GM23338 (cell line): ENCODE results near the gene AURKAIP1. TPM values are rescaled to one million over a fixed set of nuclear protein-coding genes. Genes with fewer than 3 reads are reported as not detected.

Experiments used
- ATAC-seq: fragments of 200-7000 bp; cut with Tn5 transposase; 3 replicates; pipeline ENCODE4 v1.9.1; 2020
- DNase-seq: peaks from one replicate; pipeline ENCODE4 v3.0.0-alpha.2; 2015; ENCODE audit warnings: low spot score
- H2AFZ ChIP-seq: fragments of 200-600 bp; sonication (generic); 2 replicates; pipeline ENCODE4 v1.8.0; 2016; ENCODE audit warnings: antibody characterized with exemption, mild to moderate bottlenecking, moderate library complexity
- H3F3A ChIP-seq: fragments of 200-600 bp; sonication (generic); replicated peaks from 2 replicates; pipeline ENCODE4 v1.8.0; 2017; ENCODE audit warnings: antibody characterized with exemption, mixed run types, low read depth
- H3K27ac ChIP-seq: fragments of 200-600 bp; sonication (generic); 2 replicates; pipeline ENCODE4 v1.6.1; 2016; ENCODE audit warnings: low read depth
- H3K27me3 ChIP-seq: fragments of 200-600 bp; sonication (generic); 2 replicates; pipeline ENCODE4 v1.8.0; 2016; ENCODE audit warnings: mild to moderate bottlenecking, mixed run types, moderate library complexity; ENCODE audit not compliant: insufficient read depth
- H3K36me3 ChIP-seq: fragments of 200-600 bp; sonication (generic); 2 replicates; pipeline ENCODE4 v1.8.0; 2016; ENCODE audit warnings: mild to moderate bottlenecking; ENCODE audit not compliant: insufficient read depth
- H3K4me1 ChIP-seq: fragments of 200-600 bp; sonication (generic); 2 replicates; pipeline ENCODE4 v1.8.0; 2016; ENCODE audit warnings: mild to moderate bottlenecking, moderate library complexity; ENCODE audit not compliant: insufficient read depth
- H3K4me2 ChIP-seq: fragments of 200-600 bp; sonication (generic); 2 replicates; pipeline ENCODE4 v1.7.1; 2017; ENCODE audit warnings: mixed run types
- H3K4me3 ChIP-seq: fragments of 200-600 bp; sonication (generic); 2 replicates; pipeline ENCODE4 v1.6.1; 2016; ENCODE audit warnings: mixed run types
- H3K79me2 ChIP-seq: fragments of 200-600 bp; sonication (generic); replicated peaks from 2 replicates; pipeline ENCODE4 v1.8.0; 2017; ENCODE audit warnings: mild to moderate bottlenecking; ENCODE audit not compliant: insufficient read depth
- H3K9me2 ChIP-seq: fragments of 200-600 bp; sonication (generic); 2 replicates; pipeline ENCODE4 v1.8.0; 2017; ENCODE audit not compliant: insufficient read depth
- H4K20me1 ChIP-seq: fragments of 200-600 bp; sonication (generic); replicated peaks from 2 replicates; pipeline ENCODE4 v1.8.0; 2017; ENCODE audit warnings: mild to moderate bottlenecking; ENCODE audit not compliant: insufficient read depth
- H3K27ac Mint-ChIP-seq: 2 replicates; pipeline ENCODE4 v1.8.0; 2020; ENCODE audit warnings: inconsistent platforms, mild to moderate bottlenecking, moderate library complexity, mixed read lengths
- H3K27me3 Mint-ChIP-seq: 3 replicates; pipeline ENCODE4 v1.8.0; 2022; ENCODE audit warnings: low read depth, mild to moderate bottlenecking, moderate library complexity, mixed read lengths, inconsistent platforms; ENCODE audit not compliant: insufficient read depth, poor library complexity
- H3K36me3 Mint-ChIP-seq: 3 replicates; pipeline ENCODE4 v1.8.0; 2021; ENCODE audit warnings: low read depth, mild to moderate bottlenecking, inconsistent platforms, moderate library complexity, mixed read lengths
- H3K4me1 Mint-ChIP-seq: 3 replicates; pipeline ENCODE4 v1.8.0; 2020; ENCODE audit warnings: mild to moderate bottlenecking, inconsistent platforms, mixed read lengths
- H3K4me3 Mint-ChIP-seq: 3 replicates; pipeline ENCODE4 v1.8.0; 2021; ENCODE audit warnings: moderate library complexity, mild to moderate bottlenecking, inconsistent platforms, mixed read lengths
- H3K9me3 Mint-ChIP-seq: 3 replicates; pipeline ENCODE4 v1.8.0; 2020; ENCODE audit warnings: moderate library complexity, mild to moderate bottlenecking, inconsistent platforms, mixed read lengths
- CREB1 ChIP-seq: fragments of 250-450 bp; sonication (Bioruptor Pico); IDR thresholded peaks from 2 replicates; pipeline ENCODE4 v1.5.0; 2020; ENCODE audit warnings: low read depth, mild to moderate bottlenecking, moderate library complexity
- EZH2 ChIP-seq: fragments of 200-600 bp; sonication (generic); IDR thresholded peaks from one replicate; pipeline ENCODE4 v1.8.0; 2017; ENCODE audit warnings: antibody characterized with exemption, mild to moderate bottlenecking, low read depth; ENCODE audit not compliant: unreplicated experiment
- EZH2phosphoT487 ChIP-seq: fragments of 200-600 bp; sonication (generic); IDR thresholded peaks from one replicate; pipeline ENCODE4 v1.8.1; 2018; ENCODE audit warnings: antibody characterized with exemption; ENCODE audit not compliant: unreplicated experiment
- POLR2AphosphoS5 ChIP-seq: IDR thresholded peaks from 2 replicates; pipeline ENCODE4 v1.6.1; 2016; ENCODE audit warnings: antibody characterized with exemption, low read depth
- STAT1 ChIP-seq: IDR thresholded peaks from one replicate; pipeline ENCODE4 v1.6.1; 2016; ENCODE audit warnings: antibody characterized with exemption; ENCODE audit not compliant: unreplicated experiment
- polyA plus RNA-seq: library from polyadenylated mRNA; unstranded; fragments of >200 nt; fragmentation: Nextera tagmentation; extraction: Ambion mirVana; gene quantifications from 2 replicates; pipeline ENCODE4 v1.2.1, GENCODE V29; 2016
- total RNA-seq: library from RNA; depleted of rRNA; stranded (reverse); fragments of >200 nt; shearing (Covaris generic); gene quantifications from 2 replicates; pipeline ENCODE4 v1.2.3, GENCODE V29; 2014
- TF ChIP-seq, protein P1 (sequence below): IDR thresholded peaks from one replicate; pipeline ENCODE4 v1.6.1; 2018; ENCODE audit warnings: antibody characterized with exemption; ENCODE audit not compliant: unreplicated experiment
- TF ChIP-seq, protein P2 (sequence below): IDR thresholded peaks from 2 replicates; pipeline ENCODE4 v1.6.1; 2016; ENCODE audit warnings: antibody characterized with exemption

Gene AURKAIP1
- total and polyA plus RNA-seq, 2 experiments from 2014 or later: 167 to 355 TPM

DNA sequence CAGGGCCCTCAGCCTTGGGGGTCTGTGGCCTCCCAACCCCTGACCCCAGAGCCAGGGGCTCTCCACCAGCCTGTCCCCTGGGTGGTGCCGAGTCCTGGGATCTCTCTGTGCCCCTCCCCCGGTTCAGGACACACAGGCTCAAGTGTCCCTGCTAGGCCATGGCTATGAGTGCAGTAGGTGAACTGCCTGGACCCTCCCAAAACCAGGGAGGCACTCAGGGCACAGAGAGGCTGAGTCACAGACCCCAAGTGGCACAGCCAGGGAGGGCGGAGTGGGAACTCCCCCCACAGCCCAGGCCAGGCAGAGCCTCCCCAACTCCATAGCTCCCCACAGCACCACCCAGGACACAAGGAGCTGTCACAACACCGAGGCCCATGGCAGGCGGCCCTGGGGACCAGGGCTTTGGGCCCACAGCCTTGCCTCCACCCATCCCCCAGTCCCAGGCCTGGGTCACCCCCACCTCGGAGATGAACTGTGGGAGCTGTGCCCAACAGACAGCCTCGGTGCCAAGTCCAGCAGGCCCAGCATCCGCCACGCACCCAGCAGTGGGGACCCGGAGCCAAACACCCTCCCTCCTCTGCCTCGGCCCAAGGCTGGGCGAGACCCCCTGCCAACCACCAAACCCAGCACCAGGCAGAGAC lies 29.0 kb downstream of the AURKAIP1 start:
- TF ChIP-seq POLR2AphosphoS5: no peak
- no peak for TF ChIP-seq CREB1 (CRISPR knock-in tag)
- no peaks in the 10 kb centered on the region for H3K27me3 ChIP-seq
- H4K20me1 ChIP-seq: peaks cover 3% of the 10 kb centered on the region
- DNase-seq (no peak), ATAC-seq (no peak)
- H3K9me2 ChIP-seq: no peaks in the 10 kb centered on the region
- H3K4me1 Mint-ChIP-seq: peaks cover 13% of the 10 kb centered on the region
- peaks cover 6% of the 10 kb centered on the region for H3K27me3 Mint-ChIP-seq
- H2AFZ ChIP-seq: no peak overlapping the region
- H3K4me2 ChIP-seq: no peak overlapping the region
- no peak overlapping the region for H3K27ac Mint-ChIP-seq
- peaks cover 7% of the 10 kb centered on the region; the same call in 1 of the 2 replicates for H3K4me1 ChIP-seq
- no peak overlapping the region for H3K27ac ChIP-seq
- H3K4me3 Mint-ChIP-seq: no peak overlapping the region
- H3F3A ChIP-seq: peaks cover 9% of the 10 kb centered on the region
- no peaks in the 10 kb centered on the region for H3K36me3 ChIP-seq
- H3K36me3 Mint-ChIP-seq: peaks cover 6% of the 10 kb centered on the region
- H3K4me3 ChIP-seq: no peak overlapping the region
- H3K79me2 ChIP-seq: peaks cover 14% of the 10 kb centered on the region
- no peaks in the 10 kb centered on the region; the same call in 2 of the 3 replicates for H3K9me3 Mint-ChIP-seq

DNA sequence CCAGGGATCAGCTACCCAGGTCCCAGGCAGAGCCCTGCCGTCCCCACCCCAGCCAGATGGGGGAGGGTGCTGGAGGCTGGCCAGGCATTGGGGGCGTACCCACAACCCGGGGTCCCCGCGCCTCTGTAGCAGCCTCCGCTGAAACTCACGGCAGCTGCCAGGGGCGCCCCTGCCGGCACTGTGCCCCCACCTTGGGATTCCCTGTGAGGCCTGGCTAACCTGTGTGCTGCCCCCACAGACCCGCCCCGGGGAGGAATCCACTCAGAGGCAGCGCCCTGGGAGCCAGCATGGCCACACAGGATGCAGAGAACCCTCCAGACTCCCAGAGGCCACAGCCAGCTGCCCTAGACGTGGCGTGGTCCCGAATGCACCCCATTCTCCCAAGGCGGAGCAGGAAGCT lies 29.6 kb downstream of the AURKAIP1 start:
- Histone ChIP-seq H3K27me3 (no peaks in the 10 kb centered on the region), H3K4me2 (no peak overlapping the region), H3K4me1 (peaks cover 7% of the 10 kb centered on the region; the same call in 1 of the 2 replicates), H3K27ac (no peak overlapping the region), H3K9me2 (no peaks in the 10 kb centered on the region), H3K79me2 (peaks cover 14% of the 10 kb centered on the region), H3K36me3 (no peaks in the 10 kb centered on the region), H3F3A (peaks cover 14% of the 10 kb centered on the region), H3K4me3 (no peak overlapping the region), H2AFZ (no peak overlapping the region), H4K20me1 (peaks cover 3% of the 10 kb centered on the region)
- TF ChIP-seq POLR2AphosphoS5: no peak
- TF ChIP-seq, protein P1, sequence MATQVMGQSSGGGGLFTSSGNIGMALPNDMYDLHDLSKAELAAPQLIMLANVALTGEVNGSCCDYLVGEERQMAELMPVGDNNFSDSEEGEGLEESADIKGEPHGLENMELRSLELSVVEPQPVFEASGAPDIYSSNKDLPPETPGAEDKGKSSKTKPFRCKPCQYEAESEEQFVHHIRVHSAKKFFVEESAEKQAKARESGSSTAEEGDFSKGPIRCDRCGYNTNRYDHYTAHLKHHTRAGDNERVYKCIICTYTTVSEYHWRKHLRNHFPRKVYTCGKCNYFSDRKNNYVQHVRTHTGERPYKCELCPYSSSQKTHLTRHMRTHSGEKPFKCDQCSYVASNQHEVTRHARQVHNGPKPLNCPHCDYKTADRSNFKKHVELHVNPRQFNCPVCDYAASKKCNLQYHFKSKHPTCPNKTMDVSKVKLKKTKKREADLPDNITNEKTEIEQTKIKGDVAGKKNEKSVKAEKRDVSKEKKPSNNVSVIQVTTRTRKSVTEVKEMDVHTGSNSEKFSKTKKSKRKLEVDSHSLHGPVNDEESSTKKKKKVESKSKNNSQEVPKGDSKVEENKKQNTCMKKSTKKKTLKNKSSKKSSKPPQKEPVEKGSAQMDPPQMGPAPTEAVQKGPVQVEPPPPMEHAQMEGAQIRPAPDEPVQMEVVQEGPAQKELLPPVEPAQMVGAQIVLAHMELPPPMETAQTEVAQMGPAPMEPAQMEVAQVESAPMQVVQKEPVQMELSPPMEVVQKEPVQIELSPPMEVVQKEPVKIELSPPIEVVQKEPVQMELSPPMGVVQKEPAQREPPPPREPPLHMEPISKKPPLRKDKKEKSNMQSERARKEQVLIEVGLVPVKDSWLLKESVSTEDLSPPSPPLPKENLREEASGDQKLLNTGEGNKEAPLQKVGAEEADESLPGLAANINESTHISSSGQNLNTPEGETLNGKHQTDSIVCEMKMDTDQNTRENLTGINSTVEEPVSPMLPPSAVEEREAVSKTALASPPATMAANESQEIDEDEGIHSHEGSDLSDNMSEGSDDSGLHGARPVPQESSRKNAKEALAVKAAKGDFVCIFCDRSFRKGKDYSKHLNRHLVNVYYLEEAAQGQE: no peak
- no peak for TF ChIP-seq CREB1 (CRISPR knock-in tag)
- TF ChIP-seq STAT1: no peak
- TF ChIP-seq EZH2phosphoT487: no peak
- TF ChIP-seq EZH2: no peak
- TF ChIP-seq, protein P2, sequence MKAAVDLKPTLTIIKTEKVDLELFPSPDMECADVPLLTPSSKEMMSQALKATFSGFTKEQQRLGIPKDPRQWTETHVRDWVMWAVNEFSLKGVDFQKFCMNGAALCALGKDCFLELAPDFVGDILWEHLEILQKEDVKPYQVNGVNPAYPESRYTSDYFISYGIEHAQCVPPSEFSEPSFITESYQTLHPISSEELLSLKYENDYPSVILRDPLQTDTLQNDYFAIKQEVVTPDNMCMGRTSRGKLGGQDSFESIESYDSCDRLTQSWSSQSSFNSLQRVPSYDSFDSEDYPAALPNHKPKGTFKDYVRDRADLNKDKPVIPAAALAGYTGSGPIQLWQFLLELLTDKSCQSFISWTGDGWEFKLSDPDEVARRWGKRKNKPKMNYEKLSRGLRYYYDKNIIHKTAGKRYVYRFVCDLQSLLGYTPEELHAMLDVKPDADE: no peak
- Mint-ChIP-seq H3K4me3 (no peak overlapping the region), H3K4me1 (peaks cover 13% of the 10 kb centered on the region), H3K27me3 (peaks cover 7% of the 10 kb centered on the region), H3K27ac (no peak overlapping the region), H3K36me3 (peaks cover 12% of the 10 kb centered on the region), H3K9me3 (no peaks in the 10 kb centered on the region; the same call in 2 of the 3 replicates)
- DNase-seq (no peak), ATAC-seq (no peak)
